Prostate gland (tissue), 2 donors: ENCODE measurements around the gene CBLL2. TPM values are rescaled to one million over a fixed set of nuclear protein-coding genes. Genes with fewer than 3 reads are reported as not detected.

Source experiments
- DNase-seq: peaks from one replicate; pipeline ENCODE4 v3.0.0-alpha.2; 2019; ENCODE audit warnings: low spot score
- H3K27ac ChIP-seq, 2 donors: fragments of 200-600 bp; sonication (generic); 2 replicates each; pipeline ENCODE4 v1.5.1; 2017 to 2019
- H3K27me3 ChIP-seq: fragments of 200-600 bp; sonication (generic); replicated peaks from 2 replicates; pipeline ENCODE4 v1.5.1; 2019; ENCODE audit not compliant: insufficient read depth
- H3K36me3 ChIP-seq, 2 donors: fragments of 200-600 bp; sonication (generic); 1 replicate in 1 of 2; 2 replicates in 1 of 2; pipeline versions ENCODE4 v1.5.1 to v1.8.1; 2017 to 2019
- H3K4me1 ChIP-seq: fragments of 200-600 bp; sonication (generic); replicated peaks from 2 replicates; pipeline ENCODE4 v1.5.1; 2019
- H3K4me3 ChIP-seq, 2 donors: fragments of 200-600 bp; sonication (generic); 2 replicates each; pipeline ENCODE4 v1.5.1; 2017 to 2019
- H3K9me3 ChIP-seq: fragments of 200-600 bp; sonication (generic); 2 replicates; pipeline ENCODE4 v1.5.1; 2017
- POLR2A ChIP-seq: fragments of 450-650 bp; IDR thresholded peaks from one replicate; pipeline ENCODE4 v1.6.1; 2016; ENCODE audit warnings: antibody characterized with exemption, mild to moderate bottlenecking
- WGBS: methylation state at CpG from one replicate; pipeline ENCODE4 v1.1.5; 2018; 5-methylcytosine and 5-hydroxymethylcytosine counted together
- intact Hi-C: fragments of 100-400 bp; cut with DNase I; formaldehyde crosslinking; loops from one replicate; pipeline ENCODE4 v1.14.2; 2022
- total RNA-seq, 2 donors: library from RNA; depleted of rRNA; stranded (reverse); fragments of >200 nt; gene quantifications; one replicate each; pipeline ENCODE4 v1.1.0, GENCODE V29; 2016

CBLL2 gene
- total RNA-seq, 2 donors from 2014 or later: 0.45 TPM; not detected in 1

DNA sequence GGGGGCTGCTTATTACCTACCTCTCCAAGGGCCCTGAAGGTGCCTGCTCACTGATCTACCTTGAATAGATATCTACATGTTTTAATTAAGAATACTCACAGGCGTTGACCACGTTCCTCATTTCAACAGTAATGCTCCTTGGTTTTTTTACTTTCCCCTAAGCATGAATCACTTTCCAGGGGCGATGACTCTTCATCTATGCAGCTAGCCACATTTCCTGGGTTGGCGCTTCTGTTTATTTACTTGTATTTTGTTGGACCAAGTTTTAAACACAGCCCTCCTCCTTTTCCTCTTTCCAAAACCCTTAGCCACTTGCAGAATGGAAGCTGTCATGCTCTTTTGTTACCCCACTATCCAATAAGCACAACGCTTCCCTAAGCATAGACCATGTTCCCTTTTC, 50.8 kb downstream of the CBLL2 start:
- Histone ChIP-seq H3K27me3 (no peaks in the 10 kb centered on the region), H3K27ac (no peak overlapping the region), H3K4me3 (no peak overlapping the region), H3K4me1 (no peaks in the 10 kb centered on the region), H3K36me3 (no peaks in the 10 kb centered on the region), H3K9me3 (no peaks in the 10 kb centered on the region)
- WGBS: 89% methylated on average over 5 of the region's 5 CpGs
- intact Hi-C loops: no loop called here
- no peak for DNase-seq
- TF ChIP-seq POLR2A: no peak

Other genes with a start within 250 kb of the CBLL2 start
- under 1 TPM; 0.34 to 0.82 TPM for gene PHEX, start 240.6 kb upstream of the CBLL2 start, total RNA-seq